SKM-1 treated with dmso at 0.1 percent for 144 hours (cell line): ENCODE measurements around the gene NAXD.

Experiments
- DNase-seq: peaks from one replicate; lab custom pipeline; 2025; ENCODE audit not compliant: unreplicated experiment; lab: John Stamatoyannopoulos, UW

NAXD gene

DNA sequence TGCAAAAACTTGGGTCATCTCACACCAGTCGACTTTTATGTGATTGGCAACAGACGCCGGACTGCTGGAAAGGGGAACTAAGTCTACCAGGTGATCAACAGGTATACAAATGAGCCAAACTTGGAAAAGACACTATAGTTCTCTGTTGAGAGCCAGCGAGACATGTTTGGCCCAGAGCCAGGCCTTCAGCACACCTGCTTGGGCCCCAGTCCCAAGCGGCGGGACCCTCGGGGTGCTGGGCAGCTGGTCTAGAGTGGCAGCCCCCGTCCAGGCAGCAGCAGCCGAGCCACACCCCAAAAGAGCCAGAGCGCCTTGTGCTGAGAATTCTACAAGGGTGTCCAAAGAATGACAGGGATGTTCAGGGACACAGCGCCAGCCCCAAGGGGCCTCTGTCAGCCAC, 28.0 kb downstream of the NAXD start:
- DNase-seq: no peak

DNA sequence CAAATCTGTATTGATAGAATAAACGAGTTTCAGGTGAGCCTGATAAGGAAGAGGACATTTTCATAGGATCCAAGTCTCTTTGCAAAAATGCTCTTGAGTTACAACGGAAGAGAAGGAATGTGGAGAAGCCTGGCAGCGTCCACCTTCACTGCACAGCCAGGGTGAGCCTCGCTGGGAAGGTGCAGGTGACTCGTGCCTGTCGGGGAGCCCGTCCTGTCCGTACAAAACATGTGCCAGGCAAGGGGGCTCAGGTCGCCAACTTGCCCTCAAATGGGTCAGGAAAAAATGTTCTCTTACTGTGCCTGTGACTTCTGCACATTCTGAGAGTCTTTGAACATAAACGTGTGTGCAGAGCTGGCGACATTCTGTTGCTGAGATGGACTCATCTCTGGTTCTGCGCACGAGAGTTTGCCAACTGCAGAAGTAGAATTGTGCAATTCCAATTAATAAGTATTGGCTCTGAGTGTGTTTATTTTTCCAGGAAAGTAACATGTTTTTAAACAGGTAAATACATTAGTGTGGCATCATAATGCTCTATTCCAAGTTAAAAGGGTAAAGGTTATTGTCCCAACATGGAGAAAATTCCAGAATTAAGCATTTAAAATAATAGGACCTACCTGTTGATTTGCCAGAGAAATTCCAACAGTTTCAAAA, 28.6 kb downstream of the NAXD start:
- DNase-seq: no peak

DNA sequence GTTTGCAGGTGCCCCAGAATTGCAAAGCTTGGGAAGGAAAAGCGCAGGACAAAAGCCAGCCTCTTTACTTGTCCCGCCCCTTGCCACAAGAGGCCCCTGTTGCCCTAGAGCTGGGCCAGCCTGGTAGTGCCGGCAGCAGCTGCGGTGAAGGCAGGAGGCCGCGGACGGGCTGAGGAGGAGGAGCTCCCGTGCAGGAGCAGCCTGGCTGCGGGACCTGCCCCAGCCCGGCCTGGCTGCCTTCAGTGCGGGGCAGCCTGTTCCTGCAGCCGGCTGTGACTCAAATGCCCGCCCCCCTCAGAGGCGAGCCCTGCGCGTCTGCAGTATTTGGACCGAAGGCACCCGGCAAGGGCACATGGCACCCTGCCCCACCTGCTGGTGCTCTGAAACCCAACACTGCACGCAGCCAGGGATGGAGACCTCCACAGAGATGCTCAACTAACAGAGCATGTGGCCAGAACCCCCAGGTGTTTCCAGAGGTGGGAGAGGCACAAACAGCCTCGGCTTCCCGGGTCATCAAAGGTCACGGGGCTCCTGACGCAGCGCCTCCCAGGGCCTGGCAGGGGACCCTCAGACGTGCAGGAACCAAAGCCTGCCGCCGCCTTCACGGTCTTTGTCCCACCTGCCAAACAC, 29.7 kb downstream of the NAXD start:
- no peak for DNase-seq

DNA sequence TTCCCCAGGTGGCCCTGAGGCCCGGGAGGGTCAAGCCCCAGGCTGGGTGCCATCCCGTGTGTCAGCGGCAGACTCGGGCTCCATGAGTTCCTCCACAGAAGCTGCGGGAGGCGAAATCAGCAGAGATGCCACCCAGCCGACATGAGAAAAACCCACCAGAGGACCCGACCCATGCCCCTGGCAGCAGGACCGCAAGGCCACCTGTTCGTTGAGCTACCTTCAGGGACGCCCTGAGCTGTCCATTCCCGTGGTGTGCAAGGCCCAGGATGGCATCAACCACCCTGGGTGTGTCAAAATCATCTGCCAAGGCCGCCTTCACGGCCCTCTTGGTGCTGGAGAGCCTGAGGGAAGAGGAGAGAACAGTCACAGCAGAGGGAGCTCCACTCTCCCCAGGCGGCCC, 30.4 kb downstream of the NAXD start:
- DNase-seq: no peak

DNA sequence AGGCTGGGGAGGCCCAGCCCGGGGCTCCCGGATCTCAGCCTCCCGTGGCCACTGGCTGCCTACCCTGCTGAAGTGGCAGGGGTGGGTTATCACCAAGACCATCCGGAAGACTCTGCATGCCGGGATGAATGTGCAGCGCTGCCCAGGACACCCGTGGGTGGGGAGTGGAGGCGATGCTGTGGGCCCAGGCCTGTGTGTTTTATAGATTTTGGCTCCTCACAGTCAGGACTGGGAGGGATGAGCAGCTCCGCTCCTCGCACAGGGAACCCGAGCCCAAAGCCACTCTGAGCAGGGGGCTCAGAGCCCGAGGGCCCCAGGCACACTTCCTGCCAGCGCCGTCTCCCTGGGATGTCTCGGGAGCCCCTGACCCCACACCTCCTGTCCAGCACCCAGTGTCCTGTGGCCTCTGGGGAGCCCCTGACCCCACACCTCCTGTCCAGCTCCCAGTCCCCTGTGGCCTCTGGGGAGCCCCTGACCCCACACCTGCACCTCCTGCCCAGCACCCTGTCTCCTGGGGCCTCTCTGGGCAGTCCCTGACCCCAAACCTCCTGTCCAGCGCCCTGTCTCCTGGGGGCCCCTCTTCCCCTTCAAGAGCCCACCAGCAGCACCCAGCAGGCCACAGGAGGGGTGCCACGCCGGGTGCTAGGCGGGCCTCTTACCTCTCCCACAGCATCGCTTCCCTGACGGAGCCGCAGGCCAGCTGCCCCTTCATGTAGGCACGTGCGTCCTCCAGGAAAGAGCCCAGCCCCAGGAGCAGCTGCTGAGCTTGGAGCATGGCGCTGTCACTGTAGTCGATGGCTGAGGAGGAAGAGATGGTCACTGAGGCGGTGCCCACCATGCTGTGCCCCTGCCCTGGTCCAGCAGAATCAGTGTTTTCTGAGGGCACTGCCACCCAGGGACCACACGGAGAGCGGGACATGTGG, 31.4 kb downstream of the NAXD start:
- no peak for DNase-seq

DNA sequence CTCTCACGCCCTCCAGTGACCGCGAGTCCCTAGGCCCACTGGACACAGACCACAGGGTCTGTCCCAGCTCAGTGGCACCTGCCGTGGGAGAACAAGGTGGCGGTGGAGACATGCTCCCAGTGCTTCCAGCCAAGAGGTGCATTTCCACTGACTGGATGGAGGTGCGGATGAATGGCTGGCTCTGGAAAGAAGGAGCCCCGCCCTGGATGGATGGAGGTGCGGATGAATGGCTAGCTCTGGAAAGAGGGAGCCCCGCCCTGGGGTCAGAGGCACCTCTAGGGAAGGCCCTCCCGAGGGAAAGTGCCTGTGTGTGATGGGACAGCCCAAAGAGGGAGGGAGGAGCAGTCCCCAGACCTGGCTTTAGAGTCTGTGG, 32.0 kb downstream of the NAXD start:
- DNase-seq: no peak

DNA sequence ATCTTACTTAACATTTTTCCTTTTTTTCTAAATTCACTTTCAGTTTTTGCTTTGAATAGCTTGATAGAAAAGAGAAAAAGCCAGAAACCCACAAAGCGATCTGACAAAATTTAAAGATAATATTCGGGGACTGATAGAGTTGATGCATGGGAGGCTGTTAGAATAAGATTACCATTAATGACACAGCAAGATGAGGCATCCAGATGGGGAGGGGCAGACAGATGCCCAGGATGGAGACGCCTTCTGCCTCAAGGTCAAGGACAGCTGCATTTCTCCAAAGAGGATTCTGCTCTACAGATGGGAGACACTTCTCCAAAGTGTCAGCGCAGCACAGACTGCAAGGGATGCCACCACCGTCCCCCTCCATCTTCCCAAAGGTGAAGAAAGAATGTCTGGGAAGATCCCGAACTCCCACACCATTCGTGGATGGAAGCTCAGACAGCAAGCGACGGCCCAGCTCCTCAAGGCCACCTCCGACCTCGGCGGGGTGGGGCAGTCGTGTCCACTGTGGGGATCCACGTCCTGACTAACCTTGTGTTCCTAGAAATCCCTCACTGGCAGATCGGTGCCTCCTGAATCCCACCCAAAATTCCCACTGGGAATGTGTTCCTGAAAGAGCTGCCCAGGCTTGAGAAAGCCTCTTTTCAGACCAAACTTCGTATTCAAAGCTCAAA, 32.9 kb downstream of the NAXD start:
- DNase-seq: no peak

DNA sequence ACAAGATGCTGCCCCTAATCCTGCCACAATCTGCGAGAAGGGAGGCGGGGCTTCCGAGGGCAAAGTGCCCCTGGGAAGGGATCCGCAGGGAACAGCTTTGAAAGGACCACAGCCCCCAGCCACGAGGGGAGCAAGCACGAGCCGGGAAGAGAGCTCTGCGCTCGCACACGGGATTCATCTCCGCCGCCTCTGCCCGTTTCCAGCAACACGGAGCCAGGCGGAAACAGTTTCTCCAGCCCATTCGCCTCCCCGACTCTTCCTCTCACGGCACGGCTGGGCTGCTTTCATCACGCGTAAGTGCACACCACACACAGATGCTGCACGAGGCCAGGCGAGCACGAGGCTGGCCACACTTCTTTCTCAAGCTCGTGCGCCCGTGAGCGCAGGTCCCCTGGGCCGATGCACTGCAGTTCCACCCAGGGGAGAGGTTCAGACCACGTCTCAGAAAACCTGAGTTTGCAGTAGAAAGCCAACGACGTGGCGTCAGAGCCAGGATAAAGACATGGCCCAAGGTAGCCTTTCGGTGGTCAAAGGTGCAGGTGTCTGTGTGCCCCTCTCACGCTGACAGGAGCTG, 33.6 kb downstream of the NAXD start:
- DNase-seq: no peak

DNA sequence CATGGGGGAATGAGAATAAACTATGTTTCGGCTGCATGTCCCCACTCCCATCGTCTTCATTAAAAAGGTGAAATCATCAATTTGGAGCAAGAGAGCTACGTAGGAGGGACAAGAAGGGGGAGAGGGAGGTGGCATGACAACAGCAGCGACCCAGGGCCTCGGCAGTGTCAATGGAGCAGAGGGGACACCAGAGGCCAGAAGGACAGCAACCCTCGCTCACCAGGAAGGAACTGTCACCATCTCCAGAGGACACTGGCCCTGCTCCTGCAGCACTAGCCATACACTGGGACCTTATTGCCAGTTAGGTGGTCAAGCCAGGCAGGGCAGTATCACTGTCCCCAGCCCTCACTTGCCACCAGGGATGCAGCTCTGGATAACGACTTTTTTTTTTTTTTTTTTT, 34.2 kb downstream of the NAXD start:
- DNase-seq: no peak

DNA sequence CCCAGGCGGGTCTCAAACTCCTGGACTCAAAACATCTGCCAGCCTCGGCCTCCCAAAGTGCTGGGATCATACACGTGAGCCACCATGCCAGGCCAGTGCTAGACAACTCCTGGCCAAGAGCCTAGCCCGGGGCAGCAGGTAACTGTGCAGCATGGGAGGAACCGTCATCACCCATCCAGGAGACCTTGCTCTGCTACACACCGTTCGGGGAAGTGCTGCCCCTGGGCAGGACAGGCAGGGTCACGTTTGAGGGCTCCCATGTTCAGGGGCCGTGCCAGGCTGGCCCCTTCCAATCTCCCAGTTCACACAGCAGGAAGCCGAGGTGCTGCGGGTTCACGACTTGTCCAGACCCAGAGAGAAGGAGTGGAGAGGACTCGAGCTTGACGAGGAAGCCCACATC, 35.1 kb downstream of the NAXD start:
- DNase-seq: no peak

DNA sequence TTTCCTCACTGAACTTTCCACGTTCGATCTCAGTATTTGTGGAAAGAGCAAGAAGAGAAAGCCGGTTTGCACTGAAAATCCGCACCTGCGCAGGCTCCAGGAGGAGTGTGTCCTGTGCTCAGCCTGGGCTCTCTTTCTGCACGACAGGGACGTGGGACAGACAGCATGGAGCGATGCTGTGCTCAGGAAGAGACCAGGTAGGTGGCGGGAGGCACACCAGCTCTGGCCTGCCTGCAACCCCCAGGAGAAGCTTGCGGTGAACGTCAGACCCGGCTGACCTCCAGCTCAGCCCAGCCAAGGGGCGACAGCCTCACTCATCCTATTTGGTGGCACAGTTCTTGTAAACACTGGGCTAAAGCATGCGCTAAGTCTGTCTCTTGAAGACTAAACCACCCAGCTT, 35.9 kb downstream of the NAXD start:
- no peak for DNase-seq

DNA sequence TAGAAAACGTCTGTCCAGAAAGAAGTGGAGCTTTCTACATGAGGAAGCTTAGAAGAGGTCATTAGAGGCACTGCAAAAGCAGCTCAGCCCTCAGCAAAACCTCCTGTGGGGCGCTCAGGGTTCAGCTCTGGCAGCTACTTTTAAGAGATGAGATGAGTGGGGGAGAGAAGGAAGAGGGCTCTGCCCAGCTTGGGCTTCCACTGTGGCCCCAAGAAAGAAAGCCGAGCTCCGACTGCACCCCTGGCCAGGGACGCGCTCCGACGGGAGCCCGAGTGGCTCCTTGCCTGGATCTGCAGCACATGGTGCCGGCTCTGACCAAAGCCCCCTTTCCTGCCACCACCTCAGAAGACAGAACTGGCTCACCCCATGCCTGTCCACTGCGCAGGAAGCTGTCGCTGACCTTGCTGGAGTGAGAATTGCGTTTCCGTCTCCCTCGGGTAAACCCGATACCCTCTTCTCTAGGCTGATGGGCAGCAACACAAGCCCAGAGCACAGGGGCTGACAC, 36.4 kb downstream of the NAXD start:
- no peak for DNase-seq

DNA sequence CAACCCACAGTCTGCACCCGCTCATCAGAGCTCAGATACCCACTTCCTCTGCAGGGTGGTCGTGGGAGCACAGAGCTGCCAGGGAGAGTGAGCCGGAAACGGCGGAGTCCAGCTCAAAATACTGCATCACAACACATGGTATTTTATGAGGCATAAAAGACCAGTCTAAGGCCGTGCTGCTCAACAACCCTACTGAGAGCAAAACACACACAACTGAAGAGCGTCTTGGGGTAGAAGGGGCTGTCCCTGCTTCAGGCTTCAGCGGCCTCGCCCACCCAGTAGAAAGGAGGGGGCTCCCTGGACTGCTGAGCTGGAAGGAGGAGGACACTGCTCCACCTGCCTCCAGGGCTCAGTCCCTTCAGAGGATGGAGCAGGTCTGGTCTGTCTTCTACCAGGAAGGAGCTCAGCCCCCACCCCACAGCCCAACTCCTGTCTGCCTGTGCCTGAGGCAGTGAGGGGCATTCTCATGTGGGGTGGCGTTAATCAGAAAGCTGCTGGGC, 36.9 kb downstream of the NAXD start:
- DNase-seq: no peak

DNA sequence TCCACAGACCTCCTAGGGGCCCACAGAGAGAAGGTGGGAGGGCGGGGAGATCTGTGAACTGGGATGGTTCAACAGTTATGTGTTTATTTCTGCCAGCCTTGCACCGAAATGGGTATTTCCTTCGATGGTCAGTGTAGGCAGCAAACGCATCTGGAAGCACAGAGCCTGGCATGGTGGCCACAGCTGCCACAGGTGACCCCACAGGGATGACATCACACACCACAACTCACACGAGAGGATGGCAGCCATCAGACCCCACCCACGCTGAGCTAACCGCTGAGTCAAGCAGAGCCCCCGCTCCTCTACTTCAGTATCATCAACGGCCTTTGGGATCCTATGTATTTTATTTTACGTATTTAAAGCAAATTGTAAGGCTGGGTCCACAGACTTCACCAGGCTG, 37.4 kb downstream of the NAXD start:
- DNase-seq: no peak

DNA sequence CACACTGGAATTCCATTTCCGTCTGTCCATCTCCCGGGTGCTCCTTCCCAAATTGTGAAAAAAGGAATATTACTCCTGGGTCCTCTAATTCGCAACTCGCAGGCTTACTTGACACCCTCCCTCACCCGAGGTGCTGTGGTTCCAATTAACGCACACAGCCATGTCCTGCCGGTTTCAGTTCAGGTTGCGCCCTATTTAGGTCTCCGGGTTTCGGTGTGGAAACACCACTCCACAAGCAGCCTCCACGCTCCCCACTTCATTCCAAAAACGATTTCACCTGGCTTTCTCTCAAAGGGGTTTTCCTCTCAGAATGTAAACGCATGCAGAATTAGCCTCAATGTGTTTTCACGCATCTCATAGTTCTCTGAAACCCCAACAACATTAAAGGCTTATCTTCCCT, 37.9 kb downstream of the NAXD start:
- no peak for DNase-seq

DNA sequence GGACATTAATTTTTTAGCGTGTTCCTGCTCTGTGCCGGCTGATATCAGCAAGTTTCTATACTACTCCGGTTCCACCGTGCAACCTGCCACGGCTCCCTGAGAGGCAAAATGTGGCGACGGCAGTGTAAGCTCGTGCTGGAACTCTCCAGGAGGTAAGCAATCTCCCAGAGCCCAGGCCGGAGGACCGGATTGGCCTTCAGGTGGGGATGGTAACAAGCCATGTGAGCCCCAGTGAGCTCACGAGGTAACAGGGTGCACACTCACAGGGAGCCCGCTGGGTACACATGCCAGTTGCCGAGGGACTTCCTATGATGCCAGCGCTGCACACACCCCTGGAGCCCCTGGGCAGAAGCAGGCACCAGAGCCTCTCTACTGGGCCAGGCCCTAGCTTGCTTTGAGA, 38.5 kb downstream of the NAXD start:
- DNase-seq: no peak

DNA sequence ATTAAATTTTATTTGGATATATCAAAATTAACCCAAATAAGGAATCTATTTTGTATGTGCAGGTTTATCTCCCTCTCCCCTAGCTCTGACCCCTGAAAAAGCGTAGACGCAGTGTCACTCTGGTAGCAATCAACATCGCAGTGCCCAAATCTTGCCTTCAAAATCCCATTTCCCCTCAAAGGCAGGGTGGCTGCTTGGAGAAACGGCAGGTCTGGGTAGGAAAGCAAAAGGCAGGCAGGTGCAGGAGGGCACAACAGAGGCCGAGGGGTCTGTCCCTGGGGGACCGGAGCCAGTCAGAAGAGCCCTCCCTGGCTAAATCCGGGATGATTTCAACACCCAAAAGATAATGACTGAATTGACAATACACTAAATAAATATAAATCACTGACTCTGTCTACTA, 41.9 kb downstream of the NAXD start:
- DNase-seq: no peak

DNA sequence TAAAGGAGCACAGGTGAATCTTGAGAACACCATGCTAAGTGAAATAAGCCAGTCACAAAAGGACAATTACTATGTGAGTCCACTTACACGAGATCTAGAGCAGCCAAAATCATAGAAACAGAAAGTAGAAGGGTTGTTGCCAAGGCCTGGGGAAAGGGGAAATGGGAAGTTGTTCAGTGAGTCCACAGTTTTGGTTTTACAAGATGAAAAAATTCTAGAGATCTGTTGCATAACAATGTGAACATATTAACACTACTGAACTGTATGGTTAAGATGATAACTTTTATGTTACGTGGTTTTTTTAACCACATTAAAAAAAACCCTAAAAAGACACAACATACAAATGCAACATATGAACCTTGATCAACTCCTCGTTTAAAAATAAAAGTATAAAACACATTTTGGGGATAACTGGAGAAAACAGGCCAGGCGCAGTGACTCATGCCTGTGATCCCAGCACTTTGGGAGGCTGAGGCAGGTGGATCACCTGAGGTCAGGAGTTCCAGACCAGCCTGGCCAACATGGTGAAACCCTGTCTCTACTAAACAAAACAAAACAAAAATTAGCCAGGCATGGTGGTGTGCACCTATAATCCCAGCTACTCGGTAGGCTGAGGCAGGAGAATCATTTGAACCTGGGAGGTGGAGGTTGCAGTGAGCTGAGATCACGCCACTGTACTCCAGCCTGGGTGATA, 43.0 kb downstream of the NAXD start:
- DNase-seq: peak; percentile 71

DNA sequence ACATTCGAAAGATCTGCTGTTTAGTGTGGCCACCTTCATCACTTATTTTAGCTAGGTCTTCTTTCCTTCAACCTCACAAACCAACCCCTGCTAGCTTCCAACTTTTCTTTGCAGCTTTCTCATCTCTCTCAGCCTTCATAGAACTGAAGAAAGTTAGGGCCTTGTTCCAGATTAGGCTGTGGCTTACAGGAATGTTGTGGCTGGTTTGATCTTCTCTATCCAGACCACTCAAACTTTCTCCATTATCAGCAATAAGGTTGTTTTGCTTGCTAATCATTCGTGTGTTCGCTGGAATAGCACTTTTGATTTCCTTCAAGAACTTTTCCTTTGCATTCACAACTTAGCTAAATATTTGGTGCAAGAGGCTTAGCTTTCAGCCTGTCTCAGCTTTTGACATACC, 45.9 kb downstream of the NAXD start:
- DNase-seq: no peak

DNA sequence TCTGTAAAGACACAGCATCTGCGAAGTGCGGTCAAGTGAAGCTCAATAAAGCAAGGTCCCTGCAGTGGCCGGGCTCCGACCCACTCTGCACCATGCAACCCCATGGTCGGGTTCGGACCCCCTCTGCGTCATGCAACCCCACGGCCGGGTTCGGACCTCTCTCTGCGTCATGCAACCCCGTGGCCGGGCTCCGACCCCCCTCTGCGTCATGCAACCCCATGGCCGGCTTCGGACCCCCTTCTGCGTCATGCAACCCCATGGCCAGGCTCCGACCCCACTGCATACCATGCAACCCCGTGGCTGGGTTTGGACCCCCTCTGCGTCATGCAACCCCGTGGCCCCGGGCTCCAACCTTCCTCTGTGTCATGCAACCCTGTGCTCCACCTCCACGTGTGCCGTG, 46.7 kb downstream of the NAXD start:
- DNase-seq: no peak
